ENCODE results near the gene NOLC1.

DNA sequence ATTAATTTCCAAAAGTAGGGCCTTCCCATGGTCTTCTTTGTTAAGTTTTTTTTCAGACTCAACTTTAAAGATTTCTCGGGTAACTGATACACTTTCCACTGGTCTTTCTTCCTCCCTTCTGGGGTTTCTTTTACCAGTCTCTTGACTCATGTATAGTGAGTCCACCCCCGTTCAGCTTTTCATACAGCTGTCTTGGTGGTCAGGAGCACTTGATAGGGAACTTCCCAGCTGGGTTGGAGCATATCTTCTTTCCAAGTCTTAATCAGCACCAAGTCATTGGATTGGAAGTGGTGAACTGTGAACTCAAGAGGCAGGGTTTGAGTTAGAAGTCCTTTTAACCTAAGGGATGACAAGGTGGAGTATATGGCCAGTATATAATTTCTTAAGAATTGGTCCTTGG lies 44.7 kb downstream of the NOLC1 start:
- TF ChIP-seq, protein P1, sequence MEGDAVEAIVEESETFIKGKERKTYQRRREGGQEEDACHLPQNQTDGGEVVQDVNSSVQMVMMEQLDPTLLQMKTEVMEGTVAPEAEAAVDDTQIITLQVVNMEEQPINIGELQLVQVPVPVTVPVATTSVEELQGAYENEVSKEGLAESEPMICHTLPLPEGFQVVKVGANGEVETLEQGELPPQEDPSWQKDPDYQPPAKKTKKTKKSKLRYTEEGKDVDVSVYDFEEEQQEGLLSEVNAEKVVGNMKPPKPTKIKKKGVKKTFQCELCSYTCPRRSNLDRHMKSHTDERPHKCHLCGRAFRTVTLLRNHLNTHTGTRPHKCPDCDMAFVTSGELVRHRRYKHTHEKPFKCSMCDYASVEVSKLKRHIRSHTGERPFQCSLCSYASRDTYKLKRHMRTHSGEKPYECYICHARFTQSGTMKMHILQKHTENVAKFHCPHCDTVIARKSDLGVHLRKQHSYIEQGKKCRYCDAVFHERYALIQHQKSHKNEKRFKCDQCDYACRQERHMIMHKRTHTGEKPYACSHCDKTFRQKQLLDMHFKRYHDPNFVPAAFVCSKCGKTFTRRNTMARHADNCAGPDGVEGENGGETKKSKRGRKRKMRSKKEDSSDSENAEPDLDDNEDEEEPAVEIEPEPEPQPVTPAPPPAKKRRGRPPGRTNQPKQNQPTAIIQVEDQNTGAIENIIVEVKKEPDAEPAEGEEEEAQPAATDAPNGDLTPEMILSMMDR (IDR thresholded peaks at IDR 0.05; ENCODE audit: insufficient read depth, low read length, poor library complexity, severe bottlenecking), result no peak
- TF ChIP-seq EZH2phosphoT487 (conservative IDR thresholded peaks at IDR 0.05; ENCODE audit: low read length), result no peak

Data from SU-DHL-6 (cell line).